22Rv1 (cell line): ENCODE data around the gene IKBKG.

Experiments used
- CTCF ChIP-seq: fragments of 450-650 bp; IDR thresholded peaks from 2 replicates; pipeline ENCODE4 v1.5.1; 2017; ENCODE audit warnings: mild to moderate bottlenecking
- ZFX ChIP-seq: fragments of 450-650 bp; IDR thresholded peaks from 2 replicates; pipeline ENCODE4 v1.6.1; 2017; ENCODE audit warnings: antibody characterized with exemption, borderline replicate concordance

GRCh38 chrX:154511761-154512160 is 35.7 kb upstream of the IKBKG start:
- no peak for TF ChIP-seq CTCF
- no peak for TF ChIP-seq ZFX
